Muscle of back (tissue), 10 donors: ENCODE results near the gene ZNF266. TPM values are rescaled to one million over a fixed set of nuclear protein-coding genes. Genes with fewer than 3 reads are reported as not detected.

Experiments used
- polyA plus RNA-seq, 10 donors: library from polyadenylated mRNA; unstranded; fragments of 120-200 nt; gene quantifications; one replicate each; pipeline ENCODE4 v1.2.1, GENCODE V29; 2013; ENCODE audit not compliant: insufficient read length in 10 of 10

The ZNF266 gene
- polyA plus RNA-seq, 10 donors: 10.7 to 44.6 (median 24.8) TPM

Other genes with a start within 250 kb of the ZNF266 start
- gene OR7D4, start 216.0 kb downstream of the ZNF266 start, polyA plus RNA-seq: not detected
- not detected for gene OR7E24, start 184.6 kb downstream of the ZNF266 start, polyA plus RNA-seq
- 1 to 10 TPM; 2.0 to 4.9 (median 3.6) TPM for gene ZNF699, start 125.7 kb downstream of the ZNF266 start, polyA plus RNA-seq
- gene ZNF559, start 111.4 kb downstream of the ZNF266 start, polyA plus RNA-seq: 10 to 100 TPM; 18.5 to 36.4 (median 29.4) TPM
- 1 to 10 TPM; 2.8 to 7.9 (median 5.5) TPM for gene ZNF177, start 72.6 kb downstream of the ZNF266 start, polyA plus RNA-seq
- under 1 TPM in 9 of 10 donors, not detected in 1; 0.09 to 0.71 (median 0.23) TPM for gene ZNF560, start 63.0 kb upstream of the ZNF266 start, polyA plus RNA-seq
- gene ZNF426, start 103.1 kb upstream of the ZNF266 start, polyA plus RNA-seq: 10 to 100 TPM in 9 of 10 donors, 1 to 10 TPM in 1; 9.5 to 14.7 (median 12.5) TPM
- gene ZNF121, start 148.9 kb upstream of the ZNF266 start, polyA plus RNA-seq: 10 to 100 TPM in 5 of 10 donors, 1 to 10 TPM in 5; 6.4 to 15.6 (median 9.6) TPM
- 10 to 100 TPM; 26.7 to 40.1 (median 35.2) TPM for gene ZNF561, start 185.7 kb upstream of the ZNF266 start, polyA plus RNA-seq
- gene ZNF562, start 239.5 kb upstream of the ZNF266 start, polyA plus RNA-seq: 10 to 100 TPM; 13.0 to 22.6 (median 18.0) TPM